GM21526 (cell line): ENCODE results near the gene SEH1L.
A peak's percentile ranks its signal among the peaks of the same experiment; 100 is the strongest.
"Not testable (repeated sequence)": the region's sequence is repeated elsewhere in the genome, so short reads cannot be mapped to it uniquely, and the experiment has no call there.

Experiments used
- ATAC-seq: cut with Tn5 transposase; IDR thresholded peaks from one replicate; pipeline ENCODE4 v1.9.1; 2021; ENCODE audit warnings: moderate library complexity; ENCODE audit not compliant: unreplicated experiment, low FRiP score

SEH1L gene

GRCh38 chr18:12990967-12991820, 43.4 kb downstream of the SEH1L start, which contains the start of gene CEP192:
Gene CEP192, plus strand, starts transcription at chr18:12991362. Its CDS starts 8,063 bp downstream, at chr18:12999425.
- ATAC-seq = peak; percentile 80

- ATAC-seq = no peak
Observed at GRCh38 chr18:12991821-12992179, 44.0 kb downstream of the SEH1L start.

GRCh38 chr18:12993439-12993838, 45.6 kb downstream of the SEH1L start:
- no peak for ATAC-seq

- no peak for ATAC-seq
Observed at GRCh38 chr18:12995424-12995823, 47.6 kb downstream of the SEH1L start.

GRCh38 chr18:12995952-12996477, 48.2 kb downstream of the SEH1L start:
- ATAC-seq = no peak

- no peak for ATAC-seq
Observed at GRCh38 chr18:12996661-12997292, 49.0 kb downstream of the SEH1L start.

- ATAC-seq = not testable (repeated sequence)
Observed at GRCh38 chr18:12997330-12997729, 49.5 kb downstream of the SEH1L start.

- peak; percentile 45 for ATAC-seq
Observed at GRCh38 chr18:12998332-12999060, 50.7 kb downstream of the SEH1L start.

GRCh38 chr18:13003466-13003896, 55.7 kb downstream of the SEH1L start:
- ATAC-seq = no peak

GRCh38 chr18:13004396-13004795, 56.6 kb downstream of the SEH1L start:
- ATAC-seq = no peak

GRCh38 chr18:13005289-13005688, 57.5 kb downstream of the SEH1L start:
- no peak for ATAC-seq

- no peak for ATAC-seq
Observed at GRCh38 chr18:13006531-13007247, 58.9 kb downstream of the SEH1L start.

GRCh38 chr18:13007248-13007560, 59.4 kb downstream of the SEH1L start:
- ATAC-seq = no peak

- no peak for ATAC-seq
Observed at GRCh38 chr18:13011719-13012118, 63.9 kb downstream of the SEH1L start.

- ATAC-seq = no peak
Observed at GRCh38 chr18:13014232-13014631, 66.4 kb downstream of the SEH1L start.

- no peak for ATAC-seq
Observed at GRCh38 chr18:13014818-13015217, 67.0 kb downstream of the SEH1L start.

- no peak for ATAC-seq
Observed at GRCh38 chr18:13017247-13017875, 69.5 kb downstream of the SEH1L start.

- no peak for ATAC-seq
Observed at GRCh38 chr18:13018374-13018773, 70.6 kb downstream of the SEH1L start.

- no peak for ATAC-seq
Observed at GRCh38 chr18:13019301-13019700, 71.5 kb downstream of the SEH1L start.

GRCh38 chr18:13022644-13023043, 74.8 kb downstream of the SEH1L start:
- no peak for ATAC-seq
